ENCODE results near the gene DAG1. TPM values are rescaled to one million over a fixed set of nuclear protein-coding genes. Genes with fewer than 3 reads are reported as not detected.

Gene DAG1
- total RNA-seq, 2 experiments from 2014 or later: 15.0 to 18.3 TPM

- H3K9me3 ChIP-seq (ENCODE audit: control insufficient read depth in 1 of 2, insufficient read depth in 1 of 2, low read length in 2 of 2): no peaks in the 10 kb centered on the region
- Mint-ChIP-seq H3K4me1 (ENCODE audit: low read depth) (peaks cover 6% of the 10 kb centered on the region), H3K4me3 (no peak overlapping the region), H3K9me3 (no peaks in the 10 kb centered on the region), H3K27me3 (no peaks in the 10 kb centered on the region), H3K27ac (no peak overlapping the region), H3K36me3 (ENCODE audit: low read depth) (peaks cover 76% of the 10 kb centered on the region)
- intact Hi-C loops (cut with DNase I, micrococcal nuclease): no loop called here
- no peaks in the 10 kb centered on the region for H3K4me1 ChIP-seq (ENCODE audit: insufficient read depth, low read length)
- H3K27me3 ChIP-seq (ENCODE audit: control insufficient read depth in 1 of 2, insufficient read depth in 2 of 2, low read length in 2 of 2): no peaks in the 10 kb centered on the region
- no peak overlapping the region for H3K4me3 ChIP-seq (ENCODE audit: low read length)
- H3K27ac ChIP-seq (ENCODE audit: low read depth in 1 of 2, low read length in 2 of 2): no peak overlapping the region
- DNase-seq (no peak), ATAC-seq (ENCODE audit: poor library complexity) (no peak)
- CTCF ChIA-PET: interaction anchor here (1.2 to 1.4 kb wide), 2 partner anchors 26 to 36 kb away, joined by 3 to 4 read pairs; no protein-coding TSS in a partner anchor
- TF ChIP-seq CTCF (IDR thresholded peaks at IDR 0.05): no peak
- peaks cover 56% of the 10 kb centered on the region for H3K36me3 ChIP-seq (ENCODE audit: insufficient read depth, low read length)
- POLR2A ChIA-PET: no interaction called here
Measured at GRCh38 chr3:49513494-49514124, 43.5 kb downstream of the DAG1 start.

- no peaks in the 10 kb centered on the region for H3K4me1 ChIP-seq (ENCODE audit: insufficient read depth, low read length)
- Mint-ChIP-seq H3K9me3 (no peaks in the 10 kb centered on the region), H3K4me3 (no peak overlapping the region), H3K27ac (no peak overlapping the region), H3K4me1 (ENCODE audit: low read depth) (peaks cover 16% of the 10 kb centered on the region), H3K27me3 (no peaks in the 10 kb centered on the region), H3K36me3 (ENCODE audit: low read depth) (peaks cover 71% of the 10 kb centered on the region)
- TF ChIP-seq CTCF (IDR thresholded peaks at IDR 0.05): no peak
- no peaks in the 10 kb centered on the region for H3K9me3 ChIP-seq (ENCODE audit: control insufficient read depth in 1 of 2, insufficient read depth in 1 of 2, low read length in 2 of 2)
- H3K4me3 ChIP-seq (ENCODE audit: low read length): no peak overlapping the region
- ChIA-PET POLR2A (no interaction called here), CTCF (interaction anchor here (0.6 kb wide), 1 partner anchor 154 kb away, joined by 3 read pairs; no protein-coding TSS in a partner anchor)
- H3K27me3 ChIP-seq (ENCODE audit: control insufficient read depth in 1 of 2, insufficient read depth in 2 of 2, low read length in 2 of 2): no peaks in the 10 kb centered on the region
- intact Hi-C loops (cut with DNase I, micrococcal nuclease): no loop called here
- ATAC-seq (ENCODE audit: poor library complexity) (no peak), DNase-seq (no peak)
- H3K27ac ChIP-seq (ENCODE audit: low read depth in 1 of 2, low read length in 2 of 2): no peak overlapping the region
- H3K36me3 ChIP-seq (ENCODE audit: insufficient read depth, low read length): peaks cover 37% of the 10 kb centered on the region
Measured at GRCh38 chr3:49518016-49518415, 47.9 kb downstream of the DAG1 start.

- H3K4me3 Mint-ChIP-seq: no peak overlapping the region
- H3K27ac Mint-ChIP-seq: no peak overlapping the region
- DNase-seq (no peak), ATAC-seq (ENCODE audit: poor library complexity) (no peak)
- TF ChIP-seq CTCF (IDR thresholded peaks at IDR 0.05): no peak
- no peaks in the 10 kb centered on the region for H3K27me3 Mint-ChIP-seq
- Histone ChIP-seq H3K36me3 (ENCODE audit: insufficient read depth, low read length) (peaks cover 35% of the 10 kb centered on the region), H3K27me3 (ENCODE audit: control insufficient read depth in 1 of 2, insufficient read depth in 2 of 2, low read length in 2 of 2) (no peaks in the 10 kb centered on the region), H3K9me3 (ENCODE audit: control insufficient read depth in 1 of 2, insufficient read depth in 1 of 2, low read length in 2 of 2) (no peaks in the 10 kb centered on the region), H3K4me1 (ENCODE audit: insufficient read depth, low read length) (no peaks in the 10 kb centered on the region), H3K27ac (ENCODE audit: low read depth in 1 of 2, low read length in 2 of 2) (no peak overlapping the region), H3K4me3 (ENCODE audit: low read length) (no peak overlapping the region)
- CTCF ChIA-PET: no interaction called here
- H3K36me3 Mint-ChIP-seq (ENCODE audit: low read depth): peaks cover 71% of the 10 kb centered on the region
- peaks cover 16% of the 10 kb centered on the region for H3K4me1 Mint-ChIP-seq (ENCODE audit: low read depth)
- POLR2A ChIA-PET: no interaction called here
- intact Hi-C loops (cut with DNase I, micrococcal nuclease): no loop called here
- H3K9me3 Mint-ChIP-seq: no peaks in the 10 kb centered on the region
Measured at GRCh38 chr3:49518441-49518840, 48.4 kb downstream of the DAG1 start.
